HCT116 (cell line): ENCODE results near the gene ZSCAN30. TPM values are rescaled to one million over a fixed set of nuclear protein-coding genes. Genes with fewer than 3 reads are reported as not detected.

Source experiments
- ATAC-seq: fragments of 200-7000 bp; cut with Tn5 transposase; 2 replicates; pipeline ENCODE4 v1.9.1; 2020; ENCODE audit warnings: mild to moderate bottlenecking, moderate library complexity
- BruUV-seq: library from RNA; stranded (reverse); fragments of 400-500 nt; replicated peaks from 2 replicates; lab custom pipeline; 2021; lab: Mats Ljungman, UMichigan
- CTCF ChIA-PET: fragments of 300-600 bp; sonication (Branson Sonifier 250); formaldehyde crosslinking; loops from one replicate; lab custom pipeline; 2021; ENCODE audit warnings: antibody characterized with exemption; lab: Charles Lee
- POLR2A ChIA-PET: fragments of 300-600, 350-600 bp; sonication (Branson Sonifier 250); formaldehyde crosslinking; loops from one replicate; lab custom pipeline; 2021; ENCODE audit warnings: antibody characterized with exemption; lab: Charles Lee
- RAD21 ChIA-PET, 2 experiments: fragments of 300-600 bp; sonication (Branson Sonifier 250); formaldehyde crosslinking; loops; one replicate each; lab custom pipeline; 2023; ENCODE audit warnings: low total read pairs in 2 of 2; ENCODE audit not compliant: uncharacterized antibody in 2 of 2, unreplicated experiment in 2 of 2, low non-redundant PET in 1 of 2; lab: Charles Lee
- DNase-seq: peaks from one replicate; pipeline ENCODE4 v3.0.0-alpha.2; 2010; ENCODE audit warnings: low read depth, low spot score
- H2AFZ ChIP-seq: fragments of 200-600 bp; shearing (Covaris generic), sonication (generic); 2 replicates; pipeline ENCODE4 v1.6.1; 2017; ENCODE audit warnings: low read depth, mixed run types, mixed read lengths, antibody characterized with exemption, low read length; ENCODE audit not compliant: poor library complexity, severe bottlenecking
- H3K27ac ChIP-seq: 2 replicates; pipeline ENCODE4 v1.5.1; 2012; ENCODE audit warnings: low read depth, low read length
- H3K27me3 ChIP-seq: fragments of 200-600 bp; sonication (generic); 2 replicates; pipeline ENCODE4 v1.6.1; 2016; ENCODE audit warnings: mixed run types, low read length, mixed read lengths; ENCODE audit not compliant: insufficient read depth
- H3K36me3 ChIP-seq, 2 experiments: fragments of 200-500 bp in 1 of 2; fragments of 200-600 bp in 1 of 2; sonication (Bioruptor generic) in 1 of 2; sonication (generic) in 1 of 2; 2 replicates each; pipeline versions ENCODE4 v1.5.1 to v1.6.1; 2014 to 2016; ENCODE audit warnings: low read length in 2 of 2, inconsistent platforms in 1 of 2, mixed read lengths in 1 of 2, mixed run types in 1 of 2; ENCODE audit not compliant: insufficient read depth in 2 of 2, control insufficient read depth in 1 of 2
- H3K4me1 ChIP-seq, 2 experiments: fragments of 200-600 bp in 1 of 2; sonication (generic) in 1 of 2; 2 replicates each; pipeline versions ENCODE4 v1.5.1 to v1.6.1; 2012 to 2017; ENCODE audit warnings: low read length in 2 of 2, inconsistent platforms in 1 of 2, mild to moderate bottlenecking in 1 of 2, mixed read lengths in 1 of 2, mixed run types in 1 of 2, moderate library complexity in 1 of 2; ENCODE audit not compliant: insufficient read depth in 2 of 2, control insufficient read depth in 1 of 2
- H3K4me2 ChIP-seq: fragments of 200-600 bp; sonication (generic); 2 replicates; pipeline ENCODE4 v1.6.1; 2017; ENCODE audit warnings: mixed run types, low read length, mixed read lengths
- H3K4me3 ChIP-seq, 2 experiments: fragments of 200-600 bp in 1 of 2; sonication (generic) in 1 of 2; replicated peaks in 1 of 2; 2 replicates each; pipeline ENCODE4 v1.5.1; 2011 to 2016; ENCODE audit warnings: low read length in 2 of 2, control low read depth in 1 of 2, low read depth in 1 of 2, mild to moderate bottlenecking in 1 of 2, mixed read lengths in 1 of 2, mixed run types in 1 of 2
- H3K79me2 ChIP-seq: fragments of 200-600 bp; sonication (generic); 2 replicates; pipeline ENCODE4 v1.6.1; 2017; ENCODE audit warnings: mild to moderate bottlenecking, mixed run types, low read length, moderate library complexity, mixed read lengths; ENCODE audit not compliant: insufficient read depth
- H3K9ac ChIP-seq: fragments of 200-600 bp; sonication (generic); 2 replicates; pipeline ENCODE4 v1.6.1; 2016; ENCODE audit warnings: low read length, mixed read lengths
- H3K9me2 ChIP-seq: fragments of 200-600 bp; sonication (generic), shearing (Covaris generic); 2 replicates; pipeline ENCODE4 v1.6.1; 2017; ENCODE audit warnings: mixed run types, mild to moderate bottlenecking, moderate library complexity; ENCODE audit not compliant: insufficient read depth
- H3K9me3 ChIP-seq, 2 experiments: fragments of 200-500 bp in 1 of 2; fragments of 200-600 bp in 1 of 2; sonication (Bioruptor generic) in 1 of 2; sonication (generic) in 1 of 2; 2 replicates each; pipeline ENCODE4 v1.6.1; 2014 to 2017; ENCODE audit warnings: low read length in 2 of 2, mixed read lengths in 2 of 2, inconsistent platforms in 1 of 2, low read depth in 1 of 2, mild to moderate bottlenecking in 1 of 2, mixed run types in 1 of 2, moderate library complexity in 1 of 2; ENCODE audit not compliant: control insufficient read depth in 1 of 2, insufficient read depth in 1 of 2
- H4K20me1 ChIP-seq: fragments of 200-600 bp; sonication (generic), shearing (Covaris generic); 2 replicates; pipeline ENCODE4 v1.6.1; 2017; ENCODE audit warnings: mixed run types, mild to moderate bottlenecking, moderate library complexity; ENCODE audit not compliant: insufficient read depth
- ATF3 ChIP-seq: IDR thresholded peaks from 2 replicates; pipeline ENCODE4 v1.6.1; 2012
- CEBPB ChIP-seq: IDR thresholded peaks from 2 replicates; pipeline ENCODE4 v1.6.1; 2012; ENCODE audit warnings: low read depth
- CTCF ChIP-seq, 3 experiments: fragments of 200-600 bp in 1 of 3; sonication (generic) in 1 of 3; IDR thresholded peaks in 2 of 3; conservative IDR thresholded peaks in 1 of 3; 2 replicates each; pipeline ENCODE4 v1.5.1; 2012 to 2017; ENCODE audit warnings: low read depth in 2 of 3, low read length in 2 of 3, antibody characterized with exemption in 1 of 3, borderline replicate concordance in 1 of 3, control low read depth in 1 of 3, mild to moderate bottlenecking in 1 of 3, mixed read lengths in 1 of 3, mixed run types in 1 of 3, moderate library complexity in 1 of 3; ENCODE audit not compliant: insufficient read depth in 1 of 3
- ELF1 ChIP-seq: IDR thresholded peaks from 2 replicates; pipeline ENCODE4 v1.6.1; 2012; ENCODE audit warnings: low read depth, borderline replicate concordance
- EZH2 ChIP-seq: fragments of 200-600 bp; sonication (generic); IDR thresholded peaks from 2 replicates; pipeline ENCODE4 v1.6.1; 2017; ENCODE audit warnings: antibody characterized with exemption, mixed run types
- EZH2phosphoT487 ChIP-seq: fragments of 200-600 bp; IDR thresholded peaks from 2 replicates; pipeline ENCODE4 v1.6.1; 2018; ENCODE audit warnings: antibody characterized with exemption, borderline replicate concordance
- FOSL1 ChIP-seq: IDR thresholded peaks from 2 replicates; pipeline ENCODE4 v1.6.1; 2012; ENCODE audit warnings: low read depth
- JUND ChIP-seq: IDR thresholded peaks from 2 replicates; pipeline ENCODE4 v1.6.1; 2012
- MAX ChIP-seq: IDR thresholded peaks from 2 replicates; pipeline ENCODE4 v1.6.1; 2012
- POLR2A ChIP-seq: IDR thresholded peaks from 2 replicates; pipeline ENCODE4 v1.7.0; 2011; ENCODE audit warnings: borderline replicate concordance; ENCODE audit not compliant: insufficient read depth, insufficient read length; ENCODE audit errors: extremely low read depth
- RAD21 ChIP-seq: IDR thresholded peaks from 2 replicates; pipeline ENCODE4 v1.6.1; 2012; ENCODE audit warnings: low read depth, mild to moderate bottlenecking
- REST ChIP-seq: IDR thresholded peaks from 2 replicates; pipeline ENCODE4 v1.6.1; 2012; ENCODE audit warnings: low read depth
- SIN3A ChIP-seq: IDR thresholded peaks from 2 replicates; pipeline ENCODE4 v1.6.1; 2012; ENCODE audit warnings: low read depth
- SP1 ChIP-seq: IDR thresholded peaks from 2 replicates; pipeline ENCODE4 v1.6.1; 2012; ENCODE audit warnings: low read depth
- SRF ChIP-seq: IDR thresholded peaks from 2 replicates; pipeline ENCODE4 v1.6.1; 2012; ENCODE audit warnings: low read depth
- TCF7L2 ChIP-seq: IDR thresholded peaks from 2 replicates; pipeline ENCODE4 v1.7.0; 2011; ENCODE audit warnings: borderline replicate concordance, inconsistent platforms; ENCODE audit not compliant: insufficient read depth, insufficient read length; ENCODE audit errors: extremely low read depth
- ZFX ChIP-seq: fragments of 450-650 bp; IDR thresholded peaks from 2 replicates; pipeline ENCODE4 v1.6.1; 2017
- ZNF274 ChIP-seq: fragments of 200-500 bp; sonication (Bioruptor generic); IDR thresholded peaks from 2 replicates; pipeline ENCODE4 v1.6.1; 2014; ENCODE audit warnings: mild to moderate bottlenecking, low read depth, low read length, inconsistent platforms
- intact Hi-C: fragments of 100-400 bp; cut with micrococcal nuclease; formaldehyde crosslinking; loops from 2 replicates; pipeline ENCODE4 v1.10.0; 2022
- total RNA-seq: library from RNA; stranded (reverse); gene quantifications from one replicate; pipeline ENCODE4 v1.2.1, GENCODE V29; 2021; ENCODE audit not compliant: unreplicated experiment

ZSCAN30 gene
- total RNA-seq, 1 experiment from 2014 or later = 11.5 TPM

GRCh38 chr18:35335866-35336265, 45.8 kb upstream of the ZSCAN30 start (continued):
- TF ChIP-seq ZNF274 (no peak), ATF3 (no peak), SP1 (no peak)

- ChIA-PET CTCF (no interaction called here), RAD21 (no interaction called here), POLR2A (no interaction called here)
- Histone ChIP-seq H4K20me1 (no peaks in the 10 kb centered on the region), H3K4me2 (no peak overlapping the region), H3K4me3 (no peak overlapping the region), H3K9me2 (no peaks in the 10 kb centered on the region), H3K27ac (no peak overlapping the region), H3K27me3 (no peaks in the 10 kb centered on the region), H3K9ac (no peak overlapping the region), H3K79me2 (peaks cover 47% of the 10 kb centered on the region)
- BruUV-seq = no TSS peak
- no peak for ATAC-seq
- TF ChIP-seq TCF7L2 (no peak), ATF3 (no peak), CEBPB (no peak), SP1 (no peak), EZH2phosphoT487 (no peak), RAD21 (no peak), ELF1 (no peak), EZH2 (no peak), SIN3A (no peak), MAX (no peak), ZFX (no peak), SRF (no peak), CTCF (IDR thresholded peaks at IDR 0.05 in 2 of 3, conservative IDR thresholded peaks at IDR 0.05 in 1 of 3; ENCODE audit: borderline replicate concordance in 1 of 3, insufficient read depth in 1 of 3, low read depth in 2 of 3, low read length in 2 of 3) (no peak), JUND (no peak), POLR2A (no peak), REST (no peak), FOSL1 (no peak)
- TF ChIP-seq, all 23 proteins: peak for 0
- no peaks in the 10 kb centered on the region for H3K9me3 ChIP-seq
- no peak for DNase-seq
- H3K36me3 ChIP-seq = peaks cover 57 to 69% of the 10 kb centered on the region in 2 experiments
- intact Hi-C loops = no loop called here
- H3K4me1 ChIP-seq = no peaks in the 10 kb centered on the region
- no peak overlapping the region for H2AFZ ChIP-seq
Measured at GRCh38 chr18:35334821-35335220, 44.8 kb upstream of the ZSCAN30 start.
